Placental epithelial cell (primary cell): Measurements from ENCODE around the gene CSNK1G2. TPM values are rescaled to one million over a fixed set of nuclear protein-coding genes. Genes with fewer than 3 reads are reported as not detected.

Experiments
- small RNA-seq: library from RNA; depleted of rRNA; stranded (forward); fragments of <200 nt; gene quantifications from one replicate; pipeline ENCODE3, GENCODE V24; 2012
- total RNA-seq: library from RNA; depleted of rRNA; stranded (reverse); fragments of >200 nt; gene quantifications from 2 replicates; pipeline ENCODE4 v1.2.3, GENCODE V29; 2012

The CSNK1G2 gene
- 60.1 and 73.4 TPM in 2 replicates for total RNA-seq

GRCh38 chr19:1941146-1942077 lies at the start of gene CSNK1G2:
Gene CSNK1G2, plus strand, starts transcription at chr19:1941172. Its CDS starts 28,601 bp downstream, at chr19:1969773.

DNA sequence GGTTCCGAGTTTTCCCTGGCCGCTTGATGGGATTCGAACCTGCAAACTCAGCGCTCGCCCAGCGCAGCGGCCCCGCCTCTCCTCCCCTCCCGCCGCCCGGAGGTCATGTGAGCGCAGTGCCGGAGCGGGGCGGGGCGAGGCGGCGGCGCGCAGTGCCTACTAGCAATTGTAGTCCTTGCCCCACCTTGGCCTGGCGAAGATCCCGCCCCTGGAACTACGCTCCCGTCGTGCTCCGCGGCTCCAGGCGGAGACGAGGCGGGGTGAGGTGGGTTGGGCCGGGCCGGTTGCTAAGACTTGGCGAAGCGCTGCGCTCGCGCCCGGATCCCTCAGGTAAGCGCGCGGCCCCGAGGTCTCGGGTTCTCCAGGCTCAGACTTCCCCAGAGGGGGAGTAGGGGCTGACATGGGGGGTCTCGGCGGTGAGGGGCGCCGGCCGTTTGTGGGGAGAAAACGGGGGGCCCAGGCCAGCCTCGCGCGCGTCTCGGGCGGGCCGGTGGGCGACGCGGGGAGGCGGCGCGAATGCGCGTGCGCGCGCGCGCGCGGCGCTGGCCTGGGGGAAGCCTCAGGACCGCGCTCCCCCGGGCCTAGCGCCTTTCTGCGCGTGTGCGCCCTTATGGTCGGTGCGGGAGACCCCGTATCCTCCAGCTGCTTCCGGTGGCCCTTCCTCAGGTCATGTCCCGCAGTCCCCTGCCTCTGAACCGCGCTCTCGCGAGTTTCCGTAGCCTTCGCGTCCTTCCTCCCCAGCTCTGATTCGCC lies 35.7 kb upstream of the CSNK1G2 start, which contains the start of the genes ADAT3 and SCAMP4:
Gene ADAT3 (plus strand): TSS at position 290 of the 753 bp plus-strand sequence. CDS start 6,649 bp downstream, outside the sequence.
Gene SCAMP4 (plus strand): TSS at position 290 of the 753 bp plus-strand sequence. CDS start 9,621 bp downstream, outside the sequence.

GRCh38 chr19:2015608-2015950 lies 74.6 kb downstream of the CSNK1G2 start, which contains the start of gene BTBD2:
Gene BTBD2, minus strand, starts transcription at chr19:2015714. Its CDS starts 11 bp downstream, at chr19:2015703.

Small RNAs within 50 kb of the gene (small RNA-seq; reads per million reads assigned to genes)
- not detected for gene AC007136.1

Other genes starting within 250 kb of the CSNK1G2 start
- not detected in 2 replicates for gene ONECUT3, start 187.7 kb upstream of the CSNK1G2 start, total RNA-seq
- gene ATP8B3, start 128.9 kb upstream of the CSNK1G2 start, total RNA-seq = 4.0 and 5.9 TPM in 2 replicates
- gene REXO1, start 92.7 kb upstream of the CSNK1G2 start, total RNA-seq = 13.7 and 19.7 TPM in 2 replicates
- gene KLF16, start 77.6 kb upstream of the CSNK1G2 start, total RNA-seq = 5.5 and 6.5 TPM in 2 replicates
- 80.1 and 125 TPM in 2 replicates for gene ABHD17A, start 55.7 kb upstream of the CSNK1G2 start, total RNA-seq
- gene ADAT3, start 35.8 kb upstream of the CSNK1G2 start, total RNA-seq = 5.3 and 9.0 TPM in 2 replicates
- 51.4 and 80.5 TPM in 2 replicates for gene SCAMP4, start 35.8 kb upstream of the CSNK1G2 start, total RNA-seq
- 64.7 and 71.1 TPM in 2 replicates for gene BTBD2, start 74.5 kb downstream of the CSNK1G2 start, total RNA-seq
- 92.2 and 104 TPM in 2 replicates for gene MKNK2, start 110.1 kb downstream of the CSNK1G2 start, total RNA-seq
- 17.7 and 22.7 TPM in 2 replicates for gene MOB3A, start 155.2 kb downstream of the CSNK1G2 start, total RNA-seq
- 0.65 and 3.5 TPM in 2 replicates for gene IZUMO4, start 155.7 kb downstream of the CSNK1G2 start, total RNA-seq
- gene AP3D1, start 210.4 kb downstream of the CSNK1G2 start, total RNA-seq = 90.3 and 144 TPM in 2 replicates
- 7.8 and 11.8 TPM in 2 replicates for gene DOT1L, start 222.8 kb downstream of the CSNK1G2 start, total RNA-seq